GM12878 (cell line): ENCODE measurements around the gene INPP1. TPM values are rescaled to one million over a fixed set of nuclear protein-coding genes. Genes with fewer than 3 reads are reported as not detected.
"Not testable (repeated sequence)": the region's sequence is repeated elsewhere in the genome, so short reads cannot be mapped to it uniquely, and the experiment has no call there.

Experiments
- ATAC-seq: fragments of 200-7000 bp; cut with Tn5 transposase; 3 replicates; pipeline ENCODE4 v1.9.1; 2020; ENCODE audit warnings: mild to moderate bottlenecking, moderate library complexity
- BruUV-seq: library from RNA; stranded (reverse); fragments of 400-500 nt; replicated peaks from 2 replicates; lab custom pipeline; 2021; lab: Mats Ljungman, UMichigan
- CTCF ChIA-PET: fragments of 300-600 bp; sonication (Branson Sonifier 250); formaldehyde crosslinking; extraction: SDS; loops from one replicate; lab custom pipeline; 2021; ENCODE audit warnings: inconsistent platforms; lab: Yijun Ruan, JAX
- POLR2A ChIA-PET: fragments of 350-600 bp; formaldehyde crosslinking; extraction: SDS; loops from one replicate; lab custom pipeline; 2021; ENCODE audit warnings: inconsistent platforms; lab: Charles Lee
- RAD21 ChIA-PET: fragments of 300-600 bp; sonication (Branson Sonifier 250); formaldehyde crosslinking; loops from one replicate; lab custom pipeline; 2023; ENCODE audit warnings: antibody characterized with exemption; ENCODE audit not compliant: unreplicated experiment; lab: Charles Lee
- SMC1A ChIA-PET: fragments of 300-600 bp; sonication (Branson Sonifier 250); formaldehyde crosslinking; loops from one replicate; lab custom pipeline; 2023; ENCODE audit not compliant: unreplicated experiment, uncharacterized antibody; lab: Charles Lee
- DNase-seq: peaks from one replicate; pipeline ENCODE4 v3.0.0-alpha.2; 2011; ENCODE audit warnings: low read depth, low spot score
- FAIRE-seq: peaks from 3 replicates; lab custom pipeline; 2011; peaks lifted over from hg19 to GRCh38; lab: Jason Lieb, UNC
- H2AFZ ChIP-seq: 2 replicates; pipeline ENCODE4 v1.6.0; 2011; ENCODE audit warnings: low read depth, low read length, control low read depth; ENCODE audit not compliant: control insufficient read depth
- H3K27ac ChIP-seq: 2 replicates; pipeline ENCODE4 v1.5.1; 2011; ENCODE audit warnings: control low read depth; ENCODE audit not compliant: control insufficient read depth, insufficient read depth
- H3K27me3 ChIP-seq, 2 experiments: replicated peaks in 1 of 2; 2 replicates each; pipeline versions ENCODE4 v1.6.0 to v1.6.1; 2011; ENCODE audit warnings: low read length in 1 of 2; ENCODE audit not compliant: control insufficient read depth in 2 of 2, insufficient read depth in 2 of 2
- H3K36me3 ChIP-seq, 2 experiments: 2 replicates each; pipeline ENCODE4 v1.5.1; 2011; ENCODE audit warnings: low read length in 1 of 2; ENCODE audit not compliant: control insufficient read depth in 2 of 2, insufficient read depth in 2 of 2
- H3K4me1 ChIP-seq: 2 replicates; pipeline ENCODE4 v1.6.1; 2011; ENCODE audit warnings: mild to moderate bottlenecking, low read length, moderate library complexity, mixed read lengths; ENCODE audit not compliant: control insufficient read depth, insufficient read depth
- H3K4me2 ChIP-seq: 2 replicates; pipeline ENCODE4 v1.6.0; 2011; ENCODE audit warnings: control low read depth; ENCODE audit not compliant: control insufficient read depth, insufficient read depth
- H3K4me3 ChIP-seq: fragments of 200-600 bp; sonication (generic); 2 replicates; pipeline ENCODE4 v1.5.1; 2016
- H3K79me2 ChIP-seq: 2 replicates; pipeline ENCODE4 v1.6.0; 2011; ENCODE audit warnings: low read length; ENCODE audit not compliant: control insufficient read depth, insufficient read depth
- H3K9ac ChIP-seq: 2 replicates; pipeline ENCODE4 v1.8.0; 2011; ENCODE audit warnings: low read length, control low read depth, mixed read lengths; ENCODE audit not compliant: control insufficient read depth, insufficient read depth
- H3K9me3 ChIP-seq: replicated peaks from 3 replicates; pipeline ENCODE4 v1.5.1; 2011; ENCODE audit warnings: mild to moderate bottlenecking, low read length; ENCODE audit not compliant: control insufficient read depth, insufficient read depth
- H4K20me1 ChIP-seq: 2 replicates; pipeline ENCODE4 v1.6.0; 2011; ENCODE audit not compliant: control insufficient read depth, insufficient read depth
- KAT2A ChIP-seq: conservative IDR thresholded peaks from 2 replicates; pipeline ENCODE4 v1.6.1; 2011; ENCODE audit warnings: low read depth, low read length; ENCODE audit not compliant: control insufficient read depth
- POLR2A ChIP-seq: IDR thresholded peaks from 2 replicates; pipeline ENCODE4 v1.6.1; 2011; ENCODE audit warnings: low read depth, mild to moderate bottlenecking, low read length
- ZNF592 ChIP-seq: fragments of 450-650 bp; IDR thresholded peaks from 2 replicates; pipeline ENCODE4 v1.6.1; 2017; ENCODE audit warnings: mild to moderate bottlenecking, moderate library complexity
- WGBS: methylation state at CpG from one replicate; pipeline ENCODE4 v1.1.6; 2016; ENCODE audit warnings: low lambda C conversion rate; ENCODE audit not compliant: insufficient replicate concordance, insufficient coverage; ENCODE audit errors: missing lambda C conversion rate; 5-methylcytosine and 5-hydroxymethylcytosine counted together
- in situ Hi-C: fragments of 300-500 bp; cut with MboI; formaldehyde crosslinking; loops from 9 replicates; pipeline ENCODE4 v1.14.3; 2018; ENCODE audit warnings: mixed read lengths
- intact Hi-C: fragments of 100-400 bp; cut with micrococcal nuclease; formaldehyde crosslinking; loops from one replicate; pipeline ENCODE4 v1.14.2; 2022; ENCODE audit not compliant: unreplicated experiment
- polyA plus RNA-seq, 11 experiments: library from polyadenylated mRNA; depleted of rRNA in 4 of 11; unstranded in 6 of 11; stranded (reverse) in 5 of 11; fragments of >200 nt; fragmentation: Nextera tagmentation in 4 of 11; fragmentation: Illumina TruSeq in 1 of 11; extraction: Ambion mirVana in 4 of 11; extraction: Trizol in 1 of 11; gene quantifications; 1 replicate in 1 of 11; 2 replicates in 10 of 11; pipeline versions ENCODE4 v1.2.1 to v1.2.3, GENCODE V29; 2011 to 2016; ENCODE audit warnings: inconsistent platforms in 2 of 11, missing spikeins in 2 of 11, low read depth in 1 of 11
- total RNA-seq, 4 experiments: library from RNA; depleted of rRNA in 3 of 4; stranded (reverse); fragments of >200 nt in 3 of 4; fragmentation: Illumina TruSeq in 1 of 4; extraction: Trizol in 1 of 4; gene quantifications; 2 replicates each; pipeline versions ENCODE4 v1.2.1 to v1.2.3, GENCODE V29; 2013 to 2021
- TF ChIP-seq, protein P1 (sequence below), 3 experiments: IDR thresholded peaks in 2 of 3; conservative IDR thresholded peaks in 1 of 3; 2 replicates each; pipeline ENCODE4 v1.5.1; 2011; ENCODE audit warnings: low read depth in 3 of 3, low read length in 3 of 3, mild to moderate bottlenecking in 3 of 3, control low read depth in 2 of 3, moderate library complexity in 2 of 3, inconsistent platforms in 1 of 3, mixed read lengths in 1 of 3; ENCODE audit not compliant: control insufficient read depth in 2 of 3, insufficient read depth in 1 of 3; ENCODE audit errors: extremely low read depth in 1 of 3

INPP1 gene
- total and polyA plus RNA-seq, 10 of the 15 experiments (the other 5 are each of a cell fraction or from before 2014, with no cell fraction given) = 3.3 to 17.9 (median 11.1) TPM

DNA sequence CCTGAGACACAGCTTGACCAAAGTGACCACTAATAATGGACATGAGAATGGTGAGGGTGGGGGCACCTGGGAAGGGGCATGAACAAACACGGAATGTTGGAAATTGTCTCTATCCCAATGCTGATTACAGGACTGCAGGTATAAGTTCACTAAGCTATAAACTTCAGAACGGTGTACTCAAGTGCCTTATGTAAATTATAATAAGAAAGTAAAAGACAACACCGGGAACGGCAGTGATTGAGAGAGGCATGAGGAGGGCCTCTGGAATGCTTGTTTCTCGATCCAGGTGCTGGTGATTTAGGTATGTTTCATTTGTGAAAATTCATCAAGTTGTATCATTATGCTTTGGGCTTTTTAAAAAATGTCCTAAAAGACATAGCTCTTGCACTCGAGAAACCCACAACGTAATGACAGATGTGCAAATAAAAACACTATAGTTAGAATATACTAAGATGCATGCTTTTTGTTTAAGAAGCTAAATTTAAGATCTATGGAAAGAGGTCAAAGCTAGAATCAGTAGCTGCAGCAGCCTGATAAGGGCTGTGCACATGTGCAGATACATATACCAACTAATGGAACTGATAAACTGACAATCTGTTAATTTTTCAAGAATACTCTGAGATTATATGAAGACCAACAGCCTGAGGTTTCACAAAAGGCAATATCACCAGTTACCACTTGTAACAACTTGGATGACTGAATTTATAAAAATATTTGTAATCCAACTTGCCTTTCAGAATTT, 31.3 kb upstream of the INPP1 start:
- FAIRE-seq (no peak), DNase-seq (no peak), ATAC-seq (no peak)
- 98% methylated on average over 7 of the region's 7 CpGs for WGBS
- H2AFZ ChIP-seq = no peak overlapping the region
- ChIA-PET RAD21 (interaction anchor here (0.7 kb wide), 1 partner anchor 390 kb away, joined by 3 read pairs; no protein-coding TSS in a partner anchor), CTCF (interaction anchor here (0.6 to 1.4 kb wide), 4 partner anchors 35 to 289 kb away, joined by 3 to 5 read pairs (median 4); no protein-coding TSS in a partner anchor), SMC1A (interaction anchor here (0.5 to 1.5 kb wide), 4 partner anchors 35 to 197 kb away, joined by 3 read pairs; no protein-coding TSS in a partner anchor), POLR2A (interaction anchor here (1.0 kb wide), 1 partner anchor 187 kb away, joined by 3 read pairs; no protein-coding TSS in a partner anchor)
- no peak overlapping the region for H3K27ac ChIP-seq
- H3K4me2 ChIP-seq = no peak overlapping the region
- no TSS peak for BruUV-seq
- no peak overlapping the region for H3K9ac ChIP-seq
- H3K9me3 ChIP-seq = no peaks in the 10 kb centered on the region
- H3K36me3 ChIP-seq = peaks cover 0 to 1% of the 10 kb centered on the region in 2 experiments; a peak in 3 of 4 replicates
- TF ChIP-seq KAT2A = no peak
- TF ChIP-seq ZNF592 = no peak
- no peak for TF ChIP-seq POLR2A
- TF ChIP-seq, protein P1, sequence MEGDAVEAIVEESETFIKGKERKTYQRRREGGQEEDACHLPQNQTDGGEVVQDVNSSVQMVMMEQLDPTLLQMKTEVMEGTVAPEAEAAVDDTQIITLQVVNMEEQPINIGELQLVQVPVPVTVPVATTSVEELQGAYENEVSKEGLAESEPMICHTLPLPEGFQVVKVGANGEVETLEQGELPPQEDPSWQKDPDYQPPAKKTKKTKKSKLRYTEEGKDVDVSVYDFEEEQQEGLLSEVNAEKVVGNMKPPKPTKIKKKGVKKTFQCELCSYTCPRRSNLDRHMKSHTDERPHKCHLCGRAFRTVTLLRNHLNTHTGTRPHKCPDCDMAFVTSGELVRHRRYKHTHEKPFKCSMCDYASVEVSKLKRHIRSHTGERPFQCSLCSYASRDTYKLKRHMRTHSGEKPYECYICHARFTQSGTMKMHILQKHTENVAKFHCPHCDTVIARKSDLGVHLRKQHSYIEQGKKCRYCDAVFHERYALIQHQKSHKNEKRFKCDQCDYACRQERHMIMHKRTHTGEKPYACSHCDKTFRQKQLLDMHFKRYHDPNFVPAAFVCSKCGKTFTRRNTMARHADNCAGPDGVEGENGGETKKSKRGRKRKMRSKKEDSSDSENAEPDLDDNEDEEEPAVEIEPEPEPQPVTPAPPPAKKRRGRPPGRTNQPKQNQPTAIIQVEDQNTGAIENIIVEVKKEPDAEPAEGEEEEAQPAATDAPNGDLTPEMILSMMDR (IDR thresholded peaks at IDR 0.05 in 2 of 3, conservative IDR thresholded peaks at IDR 0.05 in 1 of 3; ENCODE audit: control insufficient read depth in 2 of 3, extremely low read depth in 1 of 3, insufficient read depth in 1 of 3, low read depth in 3 of 3, low read length in 3 of 3) = no peak
- no peaks in the 10 kb centered on the region for H3K27me3 ChIP-seq
- peaks cover 13% of the 10 kb centered on the region for H3K79me2 ChIP-seq
- intact Hi-C loops (no loop called here), in situ Hi-C loops (no loop called here)
- H4K20me1 ChIP-seq = no peaks in the 10 kb centered on the region
- peaks cover 2% of the 10 kb centered on the region; the same call in 1 of the 2 replicates for H3K4me1 ChIP-seq
- H3K4me3 ChIP-seq = no peak overlapping the region

- FAIRE-seq, H3K27me3 ChIP-seq, POLR2A ChIA-PET, H3K9me3 ChIP-seq, H3K9ac ChIP-seq, intact Hi-C loops, RAD21 ChIA-PET, H2AFZ ChIP-seq, H3K4me2 ChIP-seq, H3K4me3 ChIP-seq, H3K4me1 ChIP-seq, in situ Hi-C loops, DNase-seq, H4K20me1 ChIP-seq, ATAC-seq, H3K36me3 ChIP-seq, BruUV-seq, H3K27ac ChIP-seq: not testable (repeated sequence)
- 82% methylated on average over 5 of the region's 5 CpGs for WGBS
- CTCF ChIA-PET = interaction anchor here (0.9 to 2.6 kb wide), 5 partner anchors 36 to 514 kb away, joined by 3 to 13 read pairs (median 4); no protein-coding TSS in a partner anchor
- H3K79me2 ChIP-seq = peaks cover 13% of the 10 kb centered on the region
- SMC1A ChIA-PET = interaction anchor here (1.3 to 1.5 kb wide), 2 partner anchors 182 to 191 kb away, joined by 3 read pairs; no protein-coding TSS in a partner anchor
Measured at GRCh38 chr2:190312635-190313025, 30.8 kb upstream of the INPP1 start.
